GM12875 (cell line): ENCODE results near the gene ACE.

Experiments
- H3K4me3 ChIP-seq: one replicate; pipeline ENCODE4 v1.5.1; 2011; ENCODE audit warnings: low read depth, low read length, control low read depth
- TF ChIP-seq, protein P1 (sequence below): IDR thresholded peaks from 2 replicates; pipeline ENCODE4 v1.5.1; 2011; ENCODE audit warnings: low read depth, mild to moderate bottlenecking, control low read depth, inconsistent platforms, low read length, moderate library complexity, borderline replicate concordance; ENCODE audit not compliant: insufficient read depth

ACE gene

DNA sequence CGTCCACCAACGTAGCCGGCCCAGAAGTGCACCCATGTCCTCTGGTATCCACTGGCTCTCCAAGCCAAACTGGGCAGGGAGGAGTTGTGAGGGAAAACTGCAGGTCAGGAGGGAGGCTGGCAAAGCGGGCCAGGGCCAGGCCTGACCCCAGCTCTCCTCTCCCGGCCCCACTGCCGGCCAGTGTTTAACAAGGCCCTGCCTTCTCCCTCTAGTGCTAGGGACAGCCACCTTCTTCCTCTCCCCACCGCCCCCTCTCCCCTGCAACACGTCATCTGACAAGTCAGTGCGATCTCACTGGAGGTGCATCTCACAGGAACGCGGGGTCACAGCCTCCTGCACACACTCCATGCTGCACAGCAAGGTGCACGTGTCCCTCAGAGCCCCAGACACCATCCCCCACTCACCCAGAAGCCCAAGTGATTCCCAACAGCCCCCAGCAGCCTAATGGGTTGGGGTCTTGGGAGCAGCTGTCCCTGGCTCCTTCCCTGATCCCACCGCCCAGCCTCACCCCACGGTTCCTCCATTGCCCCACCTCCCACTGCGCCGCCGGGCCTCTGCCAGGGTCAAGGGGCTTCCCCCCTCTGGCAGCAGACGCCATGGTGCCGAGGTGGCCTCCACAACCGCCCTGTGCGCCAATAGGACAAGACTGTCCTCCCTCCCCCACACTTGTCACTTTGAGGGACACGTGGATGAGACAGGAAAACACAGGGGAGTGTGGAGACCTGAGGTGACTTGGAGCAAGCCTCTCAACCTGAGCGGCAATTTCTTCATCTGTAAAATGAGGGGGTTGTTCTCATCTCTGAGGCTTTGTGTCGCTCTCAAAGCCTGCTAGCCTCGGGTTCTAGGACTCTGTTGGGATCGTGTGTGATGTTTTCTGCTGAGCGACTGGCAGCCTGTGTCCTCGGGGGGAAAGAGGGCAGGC lies 1.1 kb upstream of the ACE start:
- H3K4me3 ChIP-seq = no peak overlapping the region
- TF ChIP-seq, protein P1, sequence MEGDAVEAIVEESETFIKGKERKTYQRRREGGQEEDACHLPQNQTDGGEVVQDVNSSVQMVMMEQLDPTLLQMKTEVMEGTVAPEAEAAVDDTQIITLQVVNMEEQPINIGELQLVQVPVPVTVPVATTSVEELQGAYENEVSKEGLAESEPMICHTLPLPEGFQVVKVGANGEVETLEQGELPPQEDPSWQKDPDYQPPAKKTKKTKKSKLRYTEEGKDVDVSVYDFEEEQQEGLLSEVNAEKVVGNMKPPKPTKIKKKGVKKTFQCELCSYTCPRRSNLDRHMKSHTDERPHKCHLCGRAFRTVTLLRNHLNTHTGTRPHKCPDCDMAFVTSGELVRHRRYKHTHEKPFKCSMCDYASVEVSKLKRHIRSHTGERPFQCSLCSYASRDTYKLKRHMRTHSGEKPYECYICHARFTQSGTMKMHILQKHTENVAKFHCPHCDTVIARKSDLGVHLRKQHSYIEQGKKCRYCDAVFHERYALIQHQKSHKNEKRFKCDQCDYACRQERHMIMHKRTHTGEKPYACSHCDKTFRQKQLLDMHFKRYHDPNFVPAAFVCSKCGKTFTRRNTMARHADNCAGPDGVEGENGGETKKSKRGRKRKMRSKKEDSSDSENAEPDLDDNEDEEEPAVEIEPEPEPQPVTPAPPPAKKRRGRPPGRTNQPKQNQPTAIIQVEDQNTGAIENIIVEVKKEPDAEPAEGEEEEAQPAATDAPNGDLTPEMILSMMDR = no peak

DNA sequence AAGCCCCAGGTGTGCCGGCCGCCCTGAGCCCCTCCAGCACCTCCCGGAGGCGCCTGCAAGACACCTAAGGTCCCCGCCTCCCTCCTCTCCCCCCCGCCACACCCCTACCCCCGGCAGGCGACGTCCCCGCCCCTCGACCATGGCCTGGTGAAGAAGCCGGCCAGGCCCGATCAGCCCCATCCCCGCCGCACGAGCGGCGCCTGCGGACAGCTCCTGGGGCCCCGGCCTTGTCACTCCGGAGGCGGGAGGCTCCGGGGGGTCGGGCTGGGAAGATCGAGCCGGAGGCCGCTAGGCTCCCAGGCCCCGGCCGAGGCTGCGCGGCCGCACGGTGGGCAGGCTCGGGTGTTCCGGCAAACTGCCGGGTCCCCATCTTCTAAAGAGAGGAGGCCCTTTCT lies 405 bp upstream of the ACE start:
- TF ChIP-seq, protein P1 = no peak
- no peak overlapping the region for H3K4me3 ChIP-seq

DNA sequence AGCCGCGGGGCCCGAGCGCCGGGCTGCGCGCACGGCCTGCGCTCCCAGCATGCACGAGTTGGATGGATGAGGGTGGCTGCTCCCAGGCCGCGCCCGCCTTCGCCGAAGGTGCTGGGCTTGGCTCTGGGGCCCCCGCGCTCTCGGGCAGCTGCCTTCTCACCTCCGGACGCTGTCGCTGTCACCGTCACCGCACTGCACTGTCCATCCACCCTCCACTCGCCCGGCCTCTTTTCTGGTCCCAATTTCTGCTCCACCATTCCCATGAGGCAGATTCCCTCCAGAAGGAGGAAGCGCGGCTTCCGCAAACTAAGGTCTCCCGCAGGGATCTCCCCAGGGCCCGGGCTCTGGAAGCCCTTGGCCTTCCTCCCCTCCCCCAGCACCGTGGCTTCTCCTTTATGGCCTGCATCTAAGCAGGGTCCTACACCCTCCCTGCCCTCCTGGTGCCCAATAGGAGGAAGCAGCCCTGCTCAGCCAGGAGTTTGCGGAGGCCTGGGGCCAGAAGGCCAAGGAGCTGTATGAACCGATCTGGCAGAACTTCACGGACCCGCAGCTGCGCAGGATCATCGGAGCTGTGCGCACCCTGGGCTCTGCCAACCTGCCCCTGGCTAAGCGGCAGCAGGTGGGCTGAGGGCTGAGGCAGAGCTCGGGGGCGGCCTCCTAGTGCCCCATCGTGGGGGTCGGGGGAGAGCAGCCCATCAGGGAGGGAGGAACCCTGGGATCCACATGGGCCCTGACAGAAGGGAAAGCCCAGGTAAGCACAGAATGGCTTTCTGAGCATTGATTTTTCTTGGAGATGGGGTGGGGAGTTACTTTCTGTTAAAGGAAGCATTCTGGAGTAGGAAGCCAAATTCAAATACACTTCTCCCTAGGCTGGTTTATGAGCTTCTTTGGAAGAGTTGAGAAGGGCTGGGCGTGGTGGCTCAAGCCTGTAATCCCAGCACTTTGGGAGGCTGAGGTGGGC lies 899 bp downstream of the ACE start:
- TF ChIP-seq, protein P1 = no peak
- no peak overlapping the region for H3K4me3 ChIP-seq

DNA sequence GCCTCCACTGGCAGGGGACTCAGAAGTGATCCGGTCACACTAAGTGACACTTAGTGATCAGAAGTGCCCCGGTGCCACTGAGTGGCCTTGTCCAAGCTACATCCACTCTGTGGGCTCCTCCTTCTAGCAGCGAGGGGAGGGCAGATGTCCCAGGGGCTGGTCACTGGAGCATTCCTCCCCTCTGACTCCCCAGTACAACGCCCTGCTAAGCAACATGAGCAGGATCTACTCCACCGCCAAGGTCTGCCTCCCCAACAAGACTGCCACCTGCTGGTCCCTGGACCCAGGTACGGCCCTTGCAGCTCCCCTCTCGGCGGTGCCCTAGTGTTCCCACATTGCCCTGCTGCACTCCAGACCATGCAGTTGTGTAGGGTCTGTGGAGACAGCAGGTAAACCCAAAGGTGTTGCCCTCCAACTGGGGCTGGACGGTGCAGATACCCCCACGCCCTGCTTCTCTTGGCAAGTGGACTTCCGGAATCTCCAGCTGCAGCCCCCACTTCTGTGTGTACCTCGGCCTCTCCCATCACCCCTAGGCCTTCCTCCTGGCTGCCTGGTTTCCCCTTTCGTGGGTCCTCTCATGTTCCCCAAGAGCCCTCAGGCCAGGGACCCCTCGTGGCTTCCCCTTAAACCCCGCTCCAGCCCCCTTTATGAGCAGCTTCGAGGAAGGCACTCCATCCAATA lies 2.1 kb downstream of the ACE start:
- TF ChIP-seq, protein P1 = peak; percentile 95
- no peak overlapping the region for H3K4me3 ChIP-seq

DNA sequence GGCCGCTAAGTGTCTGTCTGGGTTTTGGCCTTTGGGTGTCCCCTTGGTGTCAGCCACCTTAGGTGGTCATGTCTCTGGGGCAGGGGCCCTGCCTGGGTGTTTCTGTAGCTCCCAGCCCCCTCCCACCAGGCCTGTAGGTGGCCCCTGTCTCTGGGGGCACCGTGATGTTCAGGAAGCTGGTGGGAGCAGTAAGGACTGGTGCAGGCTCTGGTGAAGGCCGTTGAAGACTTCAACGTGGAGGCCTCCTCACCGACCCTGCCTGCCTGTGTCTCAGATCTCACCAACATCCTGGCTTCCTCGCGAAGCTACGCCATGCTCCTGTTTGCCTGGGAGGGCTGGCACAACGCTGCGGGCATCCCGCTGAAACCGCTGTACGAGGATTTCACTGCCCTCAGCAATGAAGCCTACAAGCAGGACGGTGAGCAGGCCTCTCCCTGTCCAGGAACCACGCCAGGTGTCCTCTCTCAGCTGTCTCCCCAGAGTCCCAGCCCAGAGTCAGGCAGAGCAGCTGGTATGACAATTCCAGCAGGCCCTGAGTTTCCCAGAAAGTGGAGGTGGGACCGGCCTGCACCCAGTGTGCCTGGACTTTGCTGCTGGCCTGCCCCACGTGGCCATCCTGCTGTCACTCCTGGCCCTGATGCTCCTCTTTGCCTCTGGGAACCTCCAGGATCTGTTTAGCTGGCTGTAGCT lies 2.8 kb downstream of the ACE start:
- no peak overlapping the region for H3K4me3 ChIP-seq
- TF ChIP-seq, protein P1 = no peak

DNA sequence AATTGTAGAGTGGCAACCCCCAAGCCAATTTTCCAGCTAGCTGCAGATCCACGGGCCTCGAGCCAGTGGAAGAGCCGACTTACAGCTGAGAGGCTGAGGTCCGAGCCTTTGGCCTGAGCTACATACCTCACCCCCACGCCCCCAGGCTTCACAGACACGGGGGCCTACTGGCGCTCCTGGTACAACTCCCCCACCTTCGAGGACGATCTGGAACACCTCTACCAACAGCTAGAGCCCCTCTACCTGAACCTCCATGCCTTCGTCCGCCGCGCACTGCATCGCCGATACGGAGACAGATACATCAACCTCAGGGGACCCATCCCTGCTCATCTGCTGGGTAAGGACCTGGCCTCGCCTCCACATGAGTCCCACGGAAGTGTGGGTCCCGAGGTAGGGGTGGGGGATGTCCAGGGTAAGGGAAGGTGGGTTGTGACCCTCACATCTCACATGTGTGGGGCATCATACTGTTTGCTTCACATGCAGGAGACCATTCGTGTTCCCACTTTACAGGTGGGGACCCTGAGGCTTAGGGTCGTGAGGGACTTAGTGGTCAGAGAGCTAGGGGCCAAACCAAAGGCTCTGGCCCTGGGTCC lies 3.4 kb downstream of the ACE start:
- TF ChIP-seq, protein P1 = no peak
- H3K4me3 ChIP-seq = no peak overlapping the region
